Measurements from ENCODE around the gene ARAP2. TPM values are rescaled to one million over a fixed set of nuclear protein-coding genes. Genes with fewer than 3 reads are reported as not detected.

ARAP2 gene
- total and polyA plus RNA-seq, 2 donors (not counting 3 experiments of a cell fraction or from before 2014, with no cell fraction given), result not detected

DNA sequence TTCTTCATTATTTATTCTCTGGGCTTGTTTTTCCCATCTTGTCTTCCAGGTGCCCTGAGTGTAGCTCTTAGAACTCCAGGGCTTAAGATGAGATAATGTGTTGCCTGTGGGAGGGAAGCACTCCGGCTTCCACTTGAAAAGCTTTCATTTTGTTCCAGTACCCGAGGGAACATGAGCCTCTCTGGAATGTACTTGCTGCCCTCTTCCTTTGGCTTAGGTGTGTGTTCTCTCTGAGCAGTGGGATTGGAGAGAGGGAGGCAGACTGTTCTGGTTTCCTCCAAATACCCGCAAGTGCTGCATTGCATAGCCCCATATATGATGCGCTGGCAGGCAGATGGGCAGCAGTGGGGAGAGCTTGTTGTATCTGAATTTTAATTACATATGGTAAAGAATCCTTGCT is 36.2 kb upstream of the ARAP2 start:
- Histone ChIP-seq H3K9me3 (replicated peaks; ENCODE audit: control insufficient read depth, insufficient read depth, low read length) (no peaks in the 10 kb centered on the region), H3K4me3 (replicated peaks in 1 of 3; ENCODE audit: insufficient read depth in 1 of 3, low read depth in 1 of 3, low read length in 3 of 3) (no peak overlapping the region), H3K4me1 (ENCODE audit: control insufficient read depth, extremely low read depth, insufficient read depth, low read length) (no peaks in the 10 kb centered on the region), H3K27me3 (ENCODE audit: control insufficient read depth in 2 of 2, insufficient read depth in 2 of 2, low read length in 2 of 2) (no peaks in the 10 kb centered on the region), H3K4me2 (ENCODE audit: insufficient read depth, low read length) (no peak overlapping the region), H4K20me1 (replicated peaks; ENCODE audit: control insufficient read depth, extremely low read depth, insufficient read depth, low read length) (no peaks in the 10 kb centered on the region), H2AFZ (ENCODE audit: low read depth, low read length) (no peak overlapping the region), H3K9ac (replicated peaks; ENCODE audit: extremely low read depth, insufficient read depth, low read length) (no peak overlapping the region), H3K9me1 (replicated peaks; ENCODE audit: control insufficient read depth, extremely low read depth, insufficient read depth, low read length) (no peaks in the 10 kb centered on the region), H3K27ac (ENCODE audit: insufficient read depth, low read depth, low read length) (no peak overlapping the region), H3K36me3 (ENCODE audit: control insufficient read depth in 2 of 2, extremely low read depth in 1 of 2, insufficient read depth in 2 of 2, low read length in 2 of 2) (no peaks in the 10 kb centered on the region), H3K79me2 (ENCODE audit: control insufficient read depth, insufficient read depth, low read length) (no peaks in the 10 kb centered on the region)
- DNase-seq (ENCODE audit: low read depth, low spot score) (no peak), FAIRE-seq (no peak)
- intact Hi-C loops (cut with micrococcal nuclease), result no loop called here
- POLR2A ChIA-PET, result no interaction called here
- TF ChIP-seq, protein P1, sequence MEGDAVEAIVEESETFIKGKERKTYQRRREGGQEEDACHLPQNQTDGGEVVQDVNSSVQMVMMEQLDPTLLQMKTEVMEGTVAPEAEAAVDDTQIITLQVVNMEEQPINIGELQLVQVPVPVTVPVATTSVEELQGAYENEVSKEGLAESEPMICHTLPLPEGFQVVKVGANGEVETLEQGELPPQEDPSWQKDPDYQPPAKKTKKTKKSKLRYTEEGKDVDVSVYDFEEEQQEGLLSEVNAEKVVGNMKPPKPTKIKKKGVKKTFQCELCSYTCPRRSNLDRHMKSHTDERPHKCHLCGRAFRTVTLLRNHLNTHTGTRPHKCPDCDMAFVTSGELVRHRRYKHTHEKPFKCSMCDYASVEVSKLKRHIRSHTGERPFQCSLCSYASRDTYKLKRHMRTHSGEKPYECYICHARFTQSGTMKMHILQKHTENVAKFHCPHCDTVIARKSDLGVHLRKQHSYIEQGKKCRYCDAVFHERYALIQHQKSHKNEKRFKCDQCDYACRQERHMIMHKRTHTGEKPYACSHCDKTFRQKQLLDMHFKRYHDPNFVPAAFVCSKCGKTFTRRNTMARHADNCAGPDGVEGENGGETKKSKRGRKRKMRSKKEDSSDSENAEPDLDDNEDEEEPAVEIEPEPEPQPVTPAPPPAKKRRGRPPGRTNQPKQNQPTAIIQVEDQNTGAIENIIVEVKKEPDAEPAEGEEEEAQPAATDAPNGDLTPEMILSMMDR (IDR thresholded peaks at IDR 0.05; ENCODE audit: extremely low read depth in 1 of 2, insufficient read depth in 1 of 2, low read depth in 1 of 2, low read length in 2 of 2), result no peak
- no peak for TF ChIP-seq MYC (IDR thresholded peaks at IDR 0.05; ENCODE audit: low read depth, low read length)
- no peak for TF ChIP-seq FOS (IDR thresholded peaks at IDR 0.05; ENCODE audit: borderline replicate concordance, insufficient read depth, low read length)
- TF ChIP-seq JUN (IDR thresholded peaks at IDR 0.05; ENCODE audit: borderline replicate concordance, insufficient read depth, insufficient read length, low read depth), result no peak
- TF ChIP-seq POLR2A (IDR thresholded peaks at IDR 0.05; ENCODE audit: low read depth, low read length), result no peak
- TF ChIP-seq, protein P2, sequence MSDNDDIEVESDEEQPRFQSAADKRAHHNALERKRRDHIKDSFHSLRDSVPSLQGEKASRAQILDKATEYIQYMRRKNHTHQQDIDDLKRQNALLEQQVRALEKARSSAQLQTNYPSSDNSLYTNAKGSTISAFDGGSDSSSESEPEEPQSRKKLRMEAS (IDR thresholded peaks at IDR 0.05; ENCODE audit: insufficient read depth, insufficient read length), result no peak
- TF ChIP-seq POLR2AphosphoS5 (IDR thresholded peaks at IDR 0.05; ENCODE audit: insufficient read depth, low read depth, low read length), result no peak
- no peak for TF ChIP-seq GATA2 (IDR thresholded peaks at IDR 0.05; ENCODE audit: insufficient read depth, insufficient read length, low read depth, low read length)
- no peak for TF ChIP-seq EZH2 (IDR thresholded peaks at IDR 0.05; ENCODE audit: borderline replicate concordance, low read depth, low read length, severe bottlenecking)
- CTCF ChIA-PET, result no interaction called here
- no TSS peak for BruUV-seq (replicated peaks)
- dilution Hi-C loops (cut with MboI; ENCODE audit: extremely low pct_ligation_motif_present, low sequenced_read_pairs), result no loop called here

Data from endothelial cell of umbilical vein (primary cell).